Measurements from ENCODE around the gene COX11.

DNA sequence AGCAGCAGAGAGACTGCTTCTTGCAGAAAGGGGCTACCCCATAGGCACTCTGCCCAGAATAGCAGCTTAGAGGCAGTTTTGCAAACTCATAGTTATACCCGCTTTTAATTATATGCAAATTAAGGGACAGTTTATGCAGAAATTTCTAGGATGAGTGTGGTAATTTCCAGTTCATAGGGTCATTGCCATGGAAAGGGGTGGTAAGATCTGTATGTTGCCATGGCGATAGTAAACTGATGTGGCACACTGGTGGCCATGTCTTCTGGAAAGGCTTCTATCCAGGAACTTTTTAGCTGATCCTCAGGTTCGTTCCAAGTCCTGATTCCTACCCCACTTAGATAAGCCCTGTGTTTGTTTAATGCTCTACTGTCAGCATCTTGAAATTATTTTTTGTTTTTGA lies 6.3 kb upstream of the COX11 start:
- TF ChIP-seq L3MBTL2 (conservative IDR thresholded peaks at IDR 0.05) (no peak), SP1 (IDR thresholded peaks at IDR 0.05) (no peak), ARNT (IDR thresholded peaks at IDR 0.05) (no peak), SUZ12 (IDR thresholded peaks at IDR 0.05) (no peak), ELF4 (IDR thresholded peaks at IDR 0.05) (no peak), CTBP1 (IDR thresholded peaks at IDR 0.05; ENCODE audit: borderline replicate concordance) (no peak), FOXK2 (IDR thresholded peaks at IDR 0.05) (no peak), FOXM1 (IDR thresholded peaks at IDR 0.05; ENCODE audit: borderline replicate concordance) (no peak), TARDBP (IDR thresholded peaks at IDR 0.05) (no peak), LEF1 (IDR thresholded peaks at IDR 0.05; ENCODE audit: borderline replicate concordance) (no peak)

Measured in HEK293T (cell line).